Measurements from ENCODE around the gene ANAPC2.

Gene ANAPC2

GRCh38 chr9:137232101-137232500 lies 43.7 kb upstream of the ANAPC2 start:
- Histone ChIP-seq H3K27me3 (ENCODE audit: low read depth, low read length) (peaks cover 11% of the 10 kb centered on the region), H3K9me3 (ENCODE audit: control insufficient read depth in 1 of 2, low read length in 2 of 2) (no peaks in the 10 kb centered on the region), H3K4me1 (ENCODE audit: control insufficient read depth in 1 of 2, insufficient read depth in 2 of 2, low read length in 2 of 2) (peaks cover 0 to 19% of the 10 kb centered on the region in 2 donors), H3K4me3 (ENCODE audit: low read depth in 1 of 2, low read length in 2 of 2) (no peak overlapping the region), H3K36me3 (ENCODE audit: control insufficient read depth in 1 of 2, insufficient read depth in 2 of 2, low read length in 2 of 2) (no peaks in the 10 kb centered on the region), H3K27ac (ENCODE audit: low read length) (no peak overlapping the region)

- Histone ChIP-seq H3K27me3 (ENCODE audit: low read depth, low read length) (peaks cover 11% of the 10 kb centered on the region), H3K9me3 (ENCODE audit: control insufficient read depth in 1 of 2, low read length in 2 of 2) (no peaks in the 10 kb centered on the region), H3K36me3 (ENCODE audit: control insufficient read depth in 1 of 2, insufficient read depth in 2 of 2, low read length in 2 of 2) (no peaks in the 10 kb centered on the region), H3K4me1 (ENCODE audit: control insufficient read depth in 1 of 2, insufficient read depth in 2 of 2, low read length in 2 of 2) (peaks cover 0 to 13% of the 10 kb centered on the region in 2 donors), H3K4me3 (ENCODE audit: low read depth in 1 of 2, low read length in 2 of 2) (no peak overlapping the region), H3K27ac (ENCODE audit: low read length) (no peak overlapping the region)
Observed at GRCh38 chr9:137231372-137232039, 43.1 kb upstream of the ANAPC2 start.

GRCh38 chr9:137230705-137231371 lies 42.5 kb upstream of the ANAPC2 start, which contains the start of gene SLC34A3:
TSS of gene SLC34A3 (plus strand) at chr9:137230901. CDS start at chr9:137231703, 802 bp downstream.
- Histone ChIP-seq H3K9me3 (ENCODE audit: control insufficient read depth in 1 of 2, low read length in 2 of 2) (no peaks in the 10 kb centered on the region), H3K36me3 (ENCODE audit: control insufficient read depth in 1 of 2, insufficient read depth in 2 of 2, low read length in 2 of 2) (no peaks in the 10 kb centered on the region), H3K27ac (ENCODE audit: low read length) (no peak within 1 kb of the TSS), H3K4me1 (ENCODE audit: control insufficient read depth in 1 of 2, insufficient read depth in 2 of 2, low read length in 2 of 2) (peaks cover 0 to 6% of the 10 kb centered on the region in 2 donors), H3K27me3 (ENCODE audit: low read depth, low read length) (peaks cover 11% of the 10 kb centered on the region), H3K4me3 (ENCODE audit: low read depth in 1 of 2, low read length in 2 of 2) (no peak within 1 kb of the TSS)

DNA sequence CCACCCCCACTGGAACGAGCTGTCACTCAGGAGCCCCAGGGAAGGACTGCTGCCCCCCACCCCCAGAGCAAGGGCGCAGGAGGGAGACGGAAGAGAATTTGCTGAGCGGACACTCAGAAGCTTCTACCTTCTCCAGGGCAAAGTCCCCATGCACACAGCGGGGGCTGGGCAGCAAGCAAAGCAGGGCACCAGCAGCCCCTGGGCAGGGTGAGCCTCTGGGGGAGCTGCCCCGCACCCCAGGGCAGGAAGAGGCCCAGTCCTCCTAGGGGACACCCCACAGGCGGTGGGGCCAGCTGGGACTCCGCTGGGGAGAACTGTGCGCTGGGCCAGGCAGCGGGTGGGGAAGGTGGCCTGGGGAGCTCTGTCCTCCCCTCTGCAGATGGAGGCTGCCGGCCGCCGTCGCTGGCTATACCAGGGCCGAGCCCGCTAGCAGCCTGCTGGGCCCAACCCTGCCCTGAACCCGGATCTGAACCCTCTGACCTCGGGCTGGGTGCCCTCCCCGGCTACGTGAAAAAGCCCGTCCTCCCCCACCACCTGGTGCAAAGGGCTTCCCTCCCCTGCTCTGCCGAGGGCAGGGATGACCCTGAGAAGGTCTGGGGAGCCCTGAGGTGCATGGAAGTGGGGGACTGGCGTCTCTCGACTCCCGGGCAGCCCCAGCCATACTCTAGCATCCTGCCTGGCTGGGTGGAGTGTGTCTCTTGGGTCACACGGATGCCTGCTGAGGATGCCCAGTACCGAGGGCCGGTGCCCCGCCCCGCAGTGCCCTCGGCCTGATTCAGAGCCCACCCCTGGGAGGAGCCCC lies 41.7 kb upstream of the ANAPC2 start:
- Histone ChIP-seq H3K27me3 (ENCODE audit: low read depth, low read length) (peaks cover 11% of the 10 kb centered on the region), H3K9me3 (ENCODE audit: control insufficient read depth in 1 of 2, low read length in 2 of 2) (no peaks in the 10 kb centered on the region), H3K36me3 (ENCODE audit: control insufficient read depth in 1 of 2, insufficient read depth in 2 of 2, low read length in 2 of 2) (no peaks in the 10 kb centered on the region), H3K4me3 (ENCODE audit: low read depth in 1 of 2, low read length in 2 of 2) (no peak overlapping the region), H3K4me1 (ENCODE audit: control insufficient read depth in 1 of 2, insufficient read depth in 2 of 2, low read length in 2 of 2) (no peaks in the 10 kb centered on the region), H3K27ac (ENCODE audit: low read length) (no peak overlapping the region)

GRCh38 chr9:137228968-137229896 lies 40.9 kb upstream of the ANAPC2 start:
- Histone ChIP-seq H3K27ac (ENCODE audit: low read length) (no peak overlapping the region), H3K27me3 (ENCODE audit: low read depth, low read length) (peaks cover 11% of the 10 kb centered on the region), H3K4me3 (ENCODE audit: low read depth in 1 of 2, low read length in 2 of 2) (no peak overlapping the region)

DNA sequence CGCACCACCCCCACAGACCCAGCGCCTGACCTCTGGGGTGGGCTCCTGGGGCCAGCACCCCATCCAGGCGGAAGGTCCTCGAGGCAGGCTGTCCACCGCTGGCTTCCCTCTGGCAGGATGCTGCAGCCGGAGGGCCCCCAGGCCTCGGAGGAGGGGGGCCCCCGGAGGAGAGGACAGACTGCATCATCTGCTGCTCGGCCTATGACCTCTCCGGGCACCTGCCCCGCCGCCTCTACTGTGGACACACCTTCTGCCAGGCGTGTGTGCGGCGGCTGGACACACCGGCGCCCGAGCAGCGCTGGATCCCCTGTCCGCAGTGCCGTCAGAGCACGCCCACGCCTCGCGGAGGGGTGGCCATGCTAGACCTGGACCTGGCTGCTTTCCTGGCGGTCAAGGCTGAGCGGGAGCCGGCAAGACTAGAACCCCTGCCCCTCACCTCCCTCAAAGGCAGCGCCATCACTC lies 40.2 kb upstream of the ANAPC2 start:
- Histone ChIP-seq H3K4me3 (ENCODE audit: low read depth in 1 of 2, low read length in 2 of 2) (no peak overlapping the region), H3K4me1 (ENCODE audit: control insufficient read depth in 1 of 2, insufficient read depth in 2 of 2, low read length in 2 of 2) (peaks cover 0 to 6% of the 10 kb centered on the region in 2 donors), H3K27me3 (ENCODE audit: low read depth, low read length) (peaks cover 11% of the 10 kb centered on the region), H3K9me3 (ENCODE audit: control insufficient read depth in 1 of 2, low read length in 2 of 2) (no peaks in the 10 kb centered on the region), H3K36me3 (ENCODE audit: control insufficient read depth in 1 of 2, insufficient read depth in 2 of 2, low read length in 2 of 2) (no peaks in the 10 kb centered on the region), H3K27ac (ENCODE audit: low read length) (no peak overlapping the region)

More at GRCh38 chr9:137228968-137229896, 40.9 kb upstream of the ANAPC2 start:
- Histone ChIP-seq H3K4me1 (ENCODE audit: control insufficient read depth in 1 of 2, insufficient read depth in 2 of 2, low read length in 2 of 2) (peaks cover 0 to under 1% of the 10 kb centered on the region in 2 donors), H3K9me3 (ENCODE audit: control insufficient read depth in 1 of 2, low read length in 2 of 2) (no peaks in the 10 kb centered on the region), H3K36me3 (ENCODE audit: control insufficient read depth in 1 of 2, insufficient read depth in 2 of 2, low read length in 2 of 2) (no peaks in the 10 kb centered on the region)

DNA sequence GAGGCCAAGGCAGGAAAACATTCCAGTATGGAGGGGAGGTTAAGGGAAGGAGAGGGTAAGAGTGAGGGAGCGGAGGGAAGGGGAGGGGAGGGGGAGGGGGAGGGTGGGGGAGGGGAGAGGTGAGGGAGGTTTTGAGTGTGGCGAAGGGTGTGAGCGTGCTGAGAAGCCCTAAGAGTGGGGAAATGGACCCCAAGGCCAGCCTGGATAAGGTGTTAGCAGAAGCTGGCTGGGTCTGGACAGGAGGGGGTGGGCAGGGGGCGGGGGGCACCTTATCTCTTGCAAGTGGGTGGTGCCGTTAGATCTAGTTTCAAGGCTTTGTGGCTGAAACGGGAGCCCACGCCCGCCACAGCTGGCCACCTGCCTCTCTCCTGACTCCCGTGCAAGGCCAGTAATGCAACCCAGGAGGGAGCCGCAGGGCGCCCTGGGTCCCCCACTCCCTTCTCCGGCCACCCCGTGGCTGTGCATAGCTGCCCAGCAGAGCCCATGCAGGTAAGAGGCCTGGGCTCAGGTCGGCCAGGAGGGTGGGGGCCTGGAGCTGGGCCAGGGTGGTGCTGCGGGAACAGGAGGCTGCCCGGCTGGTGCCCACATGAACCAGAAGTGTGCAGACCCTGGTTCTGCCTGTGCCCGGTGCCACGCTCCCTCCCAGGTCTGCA lies 39.6 kb upstream of the ANAPC2 start:
- no peaks in the 10 kb centered on the region for H3K36me3 ChIP-seq (ENCODE audit: control insufficient read depth in 1 of 2, insufficient read depth in 2 of 2, low read length in 2 of 2)

GRCh38 chr9:137227054-137227852 lies 38.9 kb upstream of the ANAPC2 start, which contains the start of gene RNF224:
TSS of gene RNF224 (plus strand) at chr9:137227502. CDS start at chr9:137228336, 834 bp downstream.
- Histone ChIP-seq H3K9me3 (ENCODE audit: control insufficient read depth in 1 of 2, low read length in 2 of 2) (no peaks in the 10 kb centered on the region), H3K4me3 (ENCODE audit: low read depth in 1 of 2, low read length in 2 of 2) (no peak within 1 kb of the TSS), H3K27me3 (ENCODE audit: low read depth, low read length) (peaks cover 11% of the 10 kb centered on the region), H3K36me3 (ENCODE audit: control insufficient read depth in 1 of 2, insufficient read depth in 2 of 2, low read length in 2 of 2) (no peaks in the 10 kb centered on the region), H3K4me1 (ENCODE audit: control insufficient read depth in 1 of 2, insufficient read depth in 2 of 2, low read length in 2 of 2) (peaks cover 0 to 14% of the 10 kb centered on the region in 2 donors), H3K27ac (ENCODE audit: low read length) (no peak within 1 kb of the TSS)

More for the DNA sequence above, 39.6 kb upstream of the ANAPC2 start:
- Histone ChIP-seq H3K9me3 (ENCODE audit: control insufficient read depth in 1 of 2, low read length in 2 of 2) (no peaks in the 10 kb centered on the region), H3K4me1 (ENCODE audit: control insufficient read depth in 1 of 2, insufficient read depth in 2 of 2, low read length in 2 of 2) (peaks cover 0 to 7% of the 10 kb centered on the region in 2 donors), H3K27me3 (ENCODE audit: low read depth, low read length) (peaks cover 11% of the 10 kb centered on the region), H3K4me3 (ENCODE audit: low read depth in 1 of 2, low read length in 2 of 2) (no peak overlapping the region), H3K27ac (ENCODE audit: low read length) (no peak overlapping the region)

- peaks cover 0 to 17% of the 10 kb centered on the region in 2 donors for H3K4me1 ChIP-seq (ENCODE audit: control insufficient read depth in 1 of 2, insufficient read depth in 2 of 2, low read length in 2 of 2)
- H3K4me3 ChIP-seq (ENCODE audit: low read depth in 1 of 2, low read length in 2 of 2), result no peak overlapping the region
- peaks cover 11% of the 10 kb centered on the region for H3K27me3 ChIP-seq (ENCODE audit: low read depth, low read length)
- H3K27ac ChIP-seq (ENCODE audit: low read length), result no peak overlapping the region
- H3K36me3 ChIP-seq (ENCODE audit: control insufficient read depth in 1 of 2, insufficient read depth in 2 of 2, low read length in 2 of 2), result no peaks in the 10 kb centered on the region
- H3K9me3 ChIP-seq (ENCODE audit: control insufficient read depth in 1 of 2, low read length in 2 of 2), result no peaks in the 10 kb centered on the region
Observed at GRCh38 chr9:137226338-137227053, 38.1 kb upstream of the ANAPC2 start.
